K562 (cell line): ENCODE data around the gene GARIN5B. TPM values are rescaled to one million over a fixed set of nuclear protein-coding genes. Genes with fewer than 3 reads are reported as not detected.
A peak's percentile ranks its signal among the peaks of the same experiment; 100 is the strongest.

Source experiments
- ATF7 ChIP-seq: fragments of 450-650 bp; IDR thresholded peaks from 2 replicates; pipeline ENCODE4 v1.7.1; 2014; ENCODE audit warnings: mild to moderate bottlenecking, moderate library complexity
- CGGBP1 ChIP-seq: fragments of 250-450 bp; sonication (Bioruptor Pico); IDR thresholded peaks from 2 replicates; pipeline ENCODE4 v1.9.0; 2021; ENCODE audit warnings: mild to moderate bottlenecking
- CREB5 ChIP-seq: fragments of 250-450 bp; sonication (Bioruptor Pico); IDR thresholded peaks from 2 replicates; pipeline ENCODE4 v1.5.0; 2020; ENCODE audit warnings: mild to moderate bottlenecking
- FOXM1 ChIP-seq, 2 experiments: fragments of 450-650 bp in 1 of 2; sonication (generic) in 1 of 2; formaldehyde crosslinking in 1 of 2; IDR thresholded peaks; 2 replicates each; pipeline versions ENCODE4 v1.6.1 to v1.9.0; 2017 to 2022; ENCODE audit warnings: low read depth in 2 of 2, mild to moderate bottlenecking in 2 of 2, missing genetic modification reagents in 1 of 2, moderate library complexity in 1 of 2
- GABPA ChIP-seq: fragments of 200-800 bp; sonication (Bioruptor generic); conservative IDR thresholded peaks from 2 replicates; pipeline ENCODE4 v1.6.1; 2016; ENCODE audit warnings: low read depth, missing genetic modification characterization, missing compliant biosample characterization
- HNRNPL ChIP-seq: fragments of 200-400 bp; formaldehyde crosslinking; IDR thresholded peaks from 2 replicates; pipeline ENCODE4 v1.6.1; 2017; ENCODE audit warnings: low read depth, mild to moderate bottlenecking, low read length
- IRF2 ChIP-seq: sonication (generic); formaldehyde crosslinking; IDR thresholded peaks from 2 replicates; pipeline ENCODE4 v1.8.1; 2022; ENCODE audit warnings: mild to moderate bottlenecking, missing genetic modification reagents
- OTX1 ChIP-seq: fragments of 450-650 bp; formaldehyde crosslinking; IDR thresholded peaks from 2 replicates; pipeline ENCODE4 v1.4.0; 2022; ENCODE audit warnings: mild to moderate bottlenecking
- PTRF ChIP-seq: fragments of 450-650 bp; IDR thresholded peaks from 2 replicates; pipeline ENCODE4 v1.6.1; 2016; ENCODE audit warnings: mild to moderate bottlenecking, missing genetic modification characterization, missing compliant biosample characterization
- RBM22 ChIP-seq: fragments of 200-400 bp; formaldehyde crosslinking; IDR thresholded peaks from 2 replicates; pipeline ENCODE4 v1.6.1; 2018; ENCODE audit warnings: low read length, low read depth; ENCODE audit not compliant: poor library complexity, severe bottlenecking
- TBL1XR1 ChIP-seq, 2 experiments: IDR thresholded peaks; 2 replicates each; pipeline ENCODE4 v1.6.1; 2012; ENCODE audit warnings: improper control_type of control experiment in 2 of 2, low read length in 2 of 2, mild to moderate bottlenecking in 1 of 2
- VEZF1 ChIP-seq: fragments of 200-800 bp; sonication (Bioruptor generic); IDR thresholded peaks from 2 replicates; pipeline ENCODE4 v1.6.1; 2017; ENCODE audit warnings: missing genetic modification characterization, missing compliant biosample characterization
- ZBTB1 ChIP-seq: sonication (generic); formaldehyde crosslinking; IDR thresholded peaks from 2 replicates; pipeline ENCODE4 v1.8.1; 2023; ENCODE audit warnings: missing genetic modification reagents, low read depth, mild to moderate bottlenecking, borderline replicate concordance
- ZMIZ1 ChIP-seq, 2 experiments: fragments of 150-350 bp in 1 of 2; IDR thresholded peaks; 2 replicates each; pipeline ENCODE4 v1.6.1; 2012 to 2016; ENCODE audit warnings: low read depth in 2 of 2, low read length in 2 of 2, mild to moderate bottlenecking in 1 of 2, moderate library complexity in 1 of 2
- ZNF146 ChIP-seq: IDR thresholded peaks from one replicate; pipeline ENCODE4 v1.6.1; 2018; ENCODE audit warnings: missing compliant biosample characterization; ENCODE audit not compliant: unreplicated experiment
- ZNF274 ChIP-seq: IDR thresholded peaks from 2 replicates; pipeline ENCODE4 v1.6.1; 2011; ENCODE audit warnings: low read depth, mild to moderate bottlenecking, low read length, moderate library complexity, borderline replicate concordance
- ZNF280B ChIP-seq: fragments of 250-450 bp; sonication (Bioruptor Pico); IDR thresholded peaks from 2 replicates; pipeline ENCODE4 v1.5.1; 2021; ENCODE audit warnings: mild to moderate bottlenecking
- polyA plus RNA-seq, 8 experiments: library from polyadenylated mRNA; depleted of rRNA in 4 of 8; stranded (reverse) in 5 of 8; unstranded in 3 of 8; fragments of >200 nt; fragmentation: Nextera tagmentation in 2 of 8; fragmentation: Illumina TruSeq in 1 of 8; extraction: Ambion mirVana in 2 of 8; extraction: Trizol in 1 of 8; gene quantifications; 2 replicates each; pipeline versions ENCODE4 v1.2.1 to v1.2.3, GENCODE V29; 2011 to 2014; ENCODE audit warnings: inconsistent platforms in 1 of 8, missing spikeins in 1 of 8
- total RNA-seq, 7 experiments: library from RNA; depleted of rRNA in 6 of 7; stranded (reverse); fragments of >200 nt in 6 of 7; fragmentation: Illumina TruSeq in 2 of 7; extraction: Trizol in 2 of 7; gene quantifications; 2 replicates each; pipeline versions ENCODE4 v1.2.1 to v1.2.3, GENCODE V29; 2011 to 2021; ENCODE audit warnings: low replicate concordance in 1 of 7

The GARIN5B gene
- total and polyA plus RNA-seq, 9 of the 15 experiments (the other 6 are each of a cell fraction or from before 2014, with no cell fraction given), result not detected

- no peak for TF ChIP-seq ZNF280B (CRISPR knock-in tag)
- TF ChIP-seq RBM22, result peak; percentile 54
- TF ChIP-seq ZMIZ1 (IDR thresholded peaks at IDR 0.05; ENCODE audit: low read depth in 2 of 2, low read length in 2 of 2), result 0 out of 4 replicates have a peak, but pooled peaks of 1 of the 2 experiments have one; percentile 32
- no peak for TF ChIP-seq PTRF (tag)
- TF ChIP-seq FOXM1 (IDR thresholded peaks at IDR 0.05; ENCODE audit: low read depth), result peak; percentile 40; the same call in 1 of the 2 replicates
- TF ChIP-seq FOXM1 (CRISPR knock-in tag; IDR thresholded peaks at IDR 0.05; ENCODE audit: low read depth), result no peak
- peak; percentile 95 for TF ChIP-seq VEZF1 (CRISPR knock-in tag)
- TF ChIP-seq TBL1XR1 (IDR thresholded peaks at IDR 0.05; ENCODE audit: low read length in 2 of 2), result peak in 1 of 2 experiments; percentile 48; a peak in 2 of 4 replicates
- no peak for TF ChIP-seq HNRNPL
- TF ChIP-seq ATF7, result peak; percentile 92
- no peak for TF ChIP-seq ZNF146
- TF ChIP-seq IRF2 (CRISPR knock-in tag), result no peak
- TF ChIP-seq ZNF274, result no peak
- TF ChIP-seq ZBTB1 (CRISPR knock-in tag), result no peak
- TF ChIP-seq GABPA (tag), result peak; percentile 41; the same call in 1 of the 2 replicates
- TF ChIP-seq CREB5 (CRISPR knock-in tag), result no peak
- TF ChIP-seq OTX1 (CRISPR knock-in tag), result no peak
- 0 out of 2 replicates have a peak, but pooled peaks have one; percentile 26 for TF ChIP-seq CGGBP1 (CRISPR knock-in tag)
These were observed 23.8 kb downstream of the GARIN5B start, which contains the start of gene KMT5C (continued) for GRCh38 chr19:55339105-55339888.
